Gastroesophageal sphincter (tissue), 3 donors: ENCODE results near the gene RAB19.
A peak's percentile ranks its signal among the peaks of the same experiment; 100 is the strongest.

ENCODE experiments used
- CTCF ChIP-seq, 4 experiments: fragments of 200-600 bp in 2 of 4; fragments of 450-650 bp in 2 of 4; sonication (generic) in 1 of 4; IDR thresholded peaks; one replicate each; pipeline ENCODE4 v1.5.1; 2017 to 2019; ENCODE audit warnings: antibody characterized with exemption in 4 of 4, mild to moderate bottlenecking in 2 of 4, moderate library complexity in 2 of 4
- EP300 ChIP-seq: sonication (generic); formaldehyde crosslinking; IDR thresholded peaks from one replicate; pipeline ENCODE4 v1.6.1; 2017; ENCODE audit warnings: antibody characterized with exemption, mild to moderate bottlenecking

GRCh38 chr7:140475747-140476333 lies 72.0 kb downstream of the RAB19 start:
- TF ChIP-seq EP300 (no peak), CTCF (IDR thresholded peaks at IDR 0.05) (peak in 3 of 4 experiments; percentile 55 to 61 (median 59))
